Neural crest cell (in vitro differentiated cells): ENCODE data around the gene RADIL. TPM values are rescaled to one million over a fixed set of nuclear protein-coding genes. Genes with fewer than 3 reads are reported as not detected.

ENCODE experiments used
- DNase-seq: peaks from one replicate; pipeline ENCODE4 v3.0.0; 2021; ENCODE audit warnings: low read depth, mixed read lengths, low spot score
- H3K27ac Mint-ChIP-seq: one replicate; pipeline ENCODE4 v1.8.0; 2021; ENCODE audit warnings: mild to moderate bottlenecking, mixed read lengths; ENCODE audit not compliant: unreplicated experiment
- H3K27me3 Mint-ChIP-seq: 2 replicates; pipeline ENCODE4 v1.8.0; 2021; ENCODE audit warnings: low read depth, mild to moderate bottlenecking, mixed read lengths
- H3K36me3 Mint-ChIP-seq: 2 replicates; pipeline ENCODE4 v1.8.0; 2021; ENCODE audit warnings: low read depth, mild to moderate bottlenecking, mixed read lengths
- H3K4me1 Mint-ChIP-seq: 2 replicates; pipeline ENCODE4 v1.8.0; 2021; ENCODE audit warnings: mixed read lengths
- H3K4me3 Mint-ChIP-seq: one replicate; pipeline ENCODE4 v1.8.0; 2021; ENCODE audit warnings: mild to moderate bottlenecking, mixed read lengths
- H3K9me3 Mint-ChIP-seq: 2 replicates; pipeline ENCODE4 v1.8.0; 2021; ENCODE audit warnings: mixed read lengths
- total RNA-seq: library from RNA; stranded (reverse); gene quantifications from 2 replicates; pipeline ENCODE4 v1.2.1, GENCODE V29; 2021
- TF ChIP-seq, protein P1 (sequence below): fragments of 200-600 bp; sonication (generic); conservative IDR thresholded peaks from 2 replicates; pipeline ENCODE4 v1.5.0; 2021; ENCODE audit warnings: antibody characterized with exemption, mild to moderate bottlenecking

RADIL gene
- total RNA-seq, 1 donor from 2014 or later: 13.8 TPM

DNA sequence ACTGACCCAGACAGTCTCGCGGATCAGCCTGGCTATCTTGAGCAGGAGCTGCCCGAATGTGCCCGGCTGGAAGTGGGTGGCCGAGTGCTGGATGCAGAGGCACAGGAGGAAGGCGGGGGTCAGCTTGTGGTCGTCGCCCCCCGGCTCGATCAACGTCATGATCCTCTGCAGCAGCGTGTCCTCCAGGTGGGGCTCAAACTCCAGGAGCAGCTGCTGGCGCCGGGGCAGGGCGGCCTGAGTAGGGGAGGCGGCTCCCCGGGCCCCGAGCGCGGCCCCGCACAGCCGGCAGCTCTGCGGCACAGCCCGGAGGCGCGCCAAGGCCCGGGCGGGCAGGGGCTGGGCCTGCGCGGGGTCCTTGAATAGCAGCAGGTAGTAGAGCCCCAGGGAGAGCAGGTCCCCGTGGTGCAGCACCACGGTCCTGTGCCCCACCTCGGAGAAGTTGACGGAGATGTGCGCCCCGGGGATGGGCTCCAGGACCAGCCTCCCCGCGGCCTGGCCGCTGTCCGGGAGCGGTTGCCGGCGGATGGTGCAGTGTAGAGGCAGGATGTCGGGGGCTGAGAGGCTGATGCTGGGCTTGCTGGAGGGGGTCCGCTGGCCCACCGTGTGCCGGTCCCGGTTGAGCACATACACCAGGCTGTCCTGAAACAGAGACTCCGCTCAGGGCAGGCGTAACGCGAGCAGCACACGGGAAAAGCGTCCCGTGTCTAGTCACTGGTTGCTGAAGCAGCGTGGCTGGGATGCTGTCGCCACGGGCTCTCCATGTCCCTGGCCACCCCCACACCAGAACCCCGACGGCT, 48.7 kb downstream of the RADIL start:
- TF ChIP-seq, protein P1, sequence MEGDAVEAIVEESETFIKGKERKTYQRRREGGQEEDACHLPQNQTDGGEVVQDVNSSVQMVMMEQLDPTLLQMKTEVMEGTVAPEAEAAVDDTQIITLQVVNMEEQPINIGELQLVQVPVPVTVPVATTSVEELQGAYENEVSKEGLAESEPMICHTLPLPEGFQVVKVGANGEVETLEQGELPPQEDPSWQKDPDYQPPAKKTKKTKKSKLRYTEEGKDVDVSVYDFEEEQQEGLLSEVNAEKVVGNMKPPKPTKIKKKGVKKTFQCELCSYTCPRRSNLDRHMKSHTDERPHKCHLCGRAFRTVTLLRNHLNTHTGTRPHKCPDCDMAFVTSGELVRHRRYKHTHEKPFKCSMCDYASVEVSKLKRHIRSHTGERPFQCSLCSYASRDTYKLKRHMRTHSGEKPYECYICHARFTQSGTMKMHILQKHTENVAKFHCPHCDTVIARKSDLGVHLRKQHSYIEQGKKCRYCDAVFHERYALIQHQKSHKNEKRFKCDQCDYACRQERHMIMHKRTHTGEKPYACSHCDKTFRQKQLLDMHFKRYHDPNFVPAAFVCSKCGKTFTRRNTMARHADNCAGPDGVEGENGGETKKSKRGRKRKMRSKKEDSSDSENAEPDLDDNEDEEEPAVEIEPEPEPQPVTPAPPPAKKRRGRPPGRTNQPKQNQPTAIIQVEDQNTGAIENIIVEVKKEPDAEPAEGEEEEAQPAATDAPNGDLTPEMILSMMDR: no peak
- H3K36me3 Mint-ChIP-seq: no peaks in the 10 kb centered on the region
- H3K27ac Mint-ChIP-seq: no peak overlapping the region
- no peaks in the 10 kb centered on the region for H3K27me3 Mint-ChIP-seq
- H3K9me3 Mint-ChIP-seq: no peaks in the 10 kb centered on the region
- peaks cover 12% of the 10 kb centered on the region for H3K4me1 Mint-ChIP-seq
- no peak for DNase-seq
- H3K4me3 Mint-ChIP-seq: no peak overlapping the region

DNA sequence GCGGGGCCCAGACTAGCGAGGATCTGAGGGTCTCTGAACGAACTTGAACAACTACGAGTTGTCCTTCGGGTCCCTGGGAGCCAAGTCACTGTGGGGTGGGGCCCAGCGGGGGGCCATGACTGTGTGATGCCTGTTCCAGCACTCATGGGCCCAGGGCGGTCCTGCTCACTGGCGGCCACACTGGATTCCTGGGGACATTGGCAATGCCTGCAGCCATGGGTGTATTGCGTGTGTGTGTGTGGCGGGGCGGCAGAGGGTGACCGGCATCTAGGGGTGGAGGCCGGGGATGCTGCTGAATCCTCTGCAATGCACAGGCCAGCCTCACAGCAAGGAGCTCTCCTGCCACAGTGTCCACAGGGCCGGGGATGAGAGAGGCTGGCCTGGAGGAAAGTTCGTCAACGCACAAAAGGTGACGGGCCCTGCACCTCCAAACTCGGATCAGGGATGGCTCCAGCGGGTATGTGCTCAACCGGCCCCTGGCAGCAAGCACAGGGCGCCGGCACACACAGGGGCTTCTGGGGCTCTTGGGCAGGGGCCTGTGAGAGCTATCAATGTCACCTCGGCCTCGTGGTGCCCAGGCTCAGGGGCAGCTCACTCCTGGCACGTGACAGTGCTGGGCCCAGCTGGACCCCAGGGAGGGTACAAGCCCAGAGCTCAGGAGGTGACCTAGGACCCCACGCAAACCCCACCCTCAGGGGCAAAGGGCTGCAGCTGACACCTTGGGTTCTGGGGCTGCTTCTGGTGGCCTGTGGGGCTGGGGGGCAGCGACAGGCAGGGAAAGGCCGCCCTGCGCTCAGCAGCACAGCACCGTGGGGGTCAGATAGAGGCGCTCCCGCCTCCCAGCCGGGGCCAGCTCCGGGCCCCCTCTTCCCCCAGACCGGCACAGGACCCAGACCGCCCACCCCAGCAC, 49.6 kb downstream of the RADIL start:
- Mint-ChIP-seq H3K4me1 (peaks cover 12% of the 10 kb centered on the region), H3K27ac (no peak overlapping the region), H3K9me3 (no peaks in the 10 kb centered on the region), H3K4me3 (no peak overlapping the region), H3K36me3 (no peaks in the 10 kb centered on the region), H3K27me3 (no peaks in the 10 kb centered on the region)
- TF ChIP-seq, protein P1: no peak
- DNase-seq: no peak

- Mint-ChIP-seq H3K9me3 (no peaks in the 10 kb centered on the region), H3K4me3 (no peak overlapping the region), H3K36me3 (no peaks in the 10 kb centered on the region), H3K27me3 (no peaks in the 10 kb centered on the region), H3K4me1 (peaks cover 12% of the 10 kb centered on the region), H3K27ac (no peak overlapping the region)
- DNase-seq: no peak
- TF ChIP-seq, protein P1: no peak
Observed at GRCh38 chr7:4833176-4833575, 50.3 kb downstream of the RADIL start.

GRCh38 chr7:4832711-4833110, 50.8 kb downstream of the RADIL start:
- Mint-ChIP-seq H3K27me3 (no peaks in the 10 kb centered on the region), H3K4me1 (peaks cover 12% of the 10 kb centered on the region), H3K27ac (peak overlapping the region; percentile 46), H3K9me3 (no peaks in the 10 kb centered on the region), H3K36me3 (no peaks in the 10 kb centered on the region), H3K4me3 (no peak overlapping the region)
- TF ChIP-seq, protein P1: no peak
- DNase-seq: no peak

DNA sequence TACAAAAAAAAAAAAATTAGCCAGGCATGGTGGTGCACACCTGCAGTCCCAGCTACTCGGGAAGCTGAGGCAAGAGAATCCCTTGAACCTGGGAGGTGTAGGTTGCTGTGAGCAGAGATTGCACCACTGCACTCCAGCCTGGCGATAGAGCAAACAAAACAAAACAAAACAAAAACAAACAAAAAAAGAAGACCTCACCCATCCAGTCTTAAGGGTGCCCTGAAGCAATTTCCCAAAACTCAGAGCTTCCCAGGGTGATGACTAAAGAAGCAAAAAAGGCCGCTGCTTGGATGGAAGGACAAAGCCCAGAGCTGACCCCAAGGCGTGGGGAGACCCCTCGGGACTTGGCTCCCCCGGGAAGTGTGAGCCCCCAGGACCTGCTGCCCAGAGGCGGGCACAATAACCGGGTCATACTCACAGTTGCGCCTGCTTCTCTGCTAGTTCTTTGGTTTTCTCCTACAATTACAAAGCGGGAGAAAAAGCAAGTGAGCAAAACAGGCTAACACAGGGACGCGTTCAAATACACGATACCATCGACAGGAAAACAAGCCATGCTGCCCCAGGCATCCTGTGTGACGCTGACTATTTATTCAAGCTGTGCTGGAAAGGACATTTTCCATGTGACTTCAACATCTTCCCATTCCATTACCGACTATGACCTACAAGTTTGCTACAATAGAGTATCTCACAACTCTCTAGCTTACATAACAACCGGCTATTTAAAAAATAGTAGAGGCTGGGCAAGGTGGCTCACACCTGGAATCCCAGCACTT, 51.6 kb downstream of the RADIL start:
- Mint-ChIP-seq H3K27me3 (no peaks in the 10 kb centered on the region), H3K4me3 (no peak overlapping the region), H3K27ac (no peak overlapping the region), H3K4me1 (peaks cover 6% of the 10 kb centered on the region), H3K36me3 (no peaks in the 10 kb centered on the region), H3K9me3 (no peaks in the 10 kb centered on the region)
- TF ChIP-seq, protein P1: no peak
- no peak for DNase-seq
